Measurements from ENCODE around the gene CNOT8. TPM values are rescaled to one million over a fixed set of nuclear protein-coding genes. Genes with fewer than 3 reads are reported as not detected.
"Not testable (repeated sequence)": the region's sequence is repeated elsewhere in the genome, so short reads cannot be mapped to it uniquely, and the experiment has no call there.

Gene CNOT8
- total RNA-seq, 1 donor from 2014 or later, result 26.8 TPM

GRCh38 chr5:154896562-154897165, 38.2 kb downstream of the CNOT8 start:
- intact Hi-C loops (cut with DNase I), result no loop called here
- DNase-seq (no peak), ATAC-seq (ENCODE audit: poor library complexity) (no peak)

- intact Hi-C loops (cut with DNase I), result no loop called here
- ATAC-seq (ENCODE audit: poor library complexity), result no peak
- no peak for DNase-seq
These were observed 39.8 kb downstream of the CNOT8 start for GRCh38 chr5:154898210-154898609.

DNA sequence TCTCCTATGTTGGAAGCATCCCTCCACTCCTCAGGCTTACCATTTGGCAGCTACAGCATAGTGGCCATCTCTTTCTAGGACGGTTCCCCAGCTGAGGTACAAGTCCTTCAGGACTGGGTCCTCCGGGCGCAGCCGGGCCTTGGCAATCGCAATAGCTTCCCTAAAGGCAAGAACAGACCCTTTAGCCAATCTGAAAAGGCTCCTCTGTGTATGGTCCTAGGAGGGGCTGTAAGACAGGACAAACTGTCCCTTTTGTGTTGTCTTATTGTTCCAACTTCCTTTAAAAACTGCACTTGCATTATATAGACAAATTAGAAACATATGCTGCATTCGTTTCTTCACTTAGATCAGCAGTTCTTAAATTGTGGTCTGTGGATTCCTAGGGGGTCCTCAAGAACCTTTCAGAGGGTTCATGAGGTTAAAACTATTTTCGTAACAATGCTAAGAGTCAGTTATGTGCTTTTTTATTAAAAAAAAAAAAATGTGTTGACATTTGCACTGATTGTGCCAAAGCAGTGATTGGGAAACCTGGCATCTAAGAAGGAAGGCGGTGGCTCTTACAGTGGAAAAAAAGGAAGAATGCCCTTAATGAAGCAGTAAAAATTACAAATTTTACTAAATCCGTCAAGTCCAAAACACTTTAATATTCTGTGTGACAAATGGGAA, 40.9 kb downstream of the CNOT8 start:
- intact Hi-C loops (cut with DNase I), result no loop called here
- no peak for ATAC-seq (ENCODE audit: poor library complexity)
- no peak for DNase-seq

DNA sequence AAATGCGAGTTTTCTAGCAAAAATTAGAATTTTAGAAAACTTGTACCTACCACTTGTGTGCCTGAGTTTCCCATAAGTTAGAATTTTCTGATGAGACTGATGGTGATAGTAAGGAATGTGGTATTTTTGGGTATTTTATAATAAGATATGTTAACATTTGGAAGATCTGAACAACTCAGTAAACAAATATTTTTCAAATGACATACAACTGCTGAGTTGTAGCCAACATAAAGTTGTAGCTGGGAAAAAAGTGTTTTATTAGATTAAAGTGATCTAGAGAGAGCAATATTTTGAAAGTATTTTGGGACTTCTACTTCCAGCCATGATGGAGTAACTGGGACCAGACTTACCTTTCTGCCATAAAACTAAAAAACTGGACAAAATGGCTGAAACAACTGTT, 41.6 kb downstream of the CNOT8 start:
- ATAC-seq (ENCODE audit: poor library complexity), result no peak
- DNase-seq, result no peak
- intact Hi-C loops (cut with DNase I), result no loop called here

DNA sequence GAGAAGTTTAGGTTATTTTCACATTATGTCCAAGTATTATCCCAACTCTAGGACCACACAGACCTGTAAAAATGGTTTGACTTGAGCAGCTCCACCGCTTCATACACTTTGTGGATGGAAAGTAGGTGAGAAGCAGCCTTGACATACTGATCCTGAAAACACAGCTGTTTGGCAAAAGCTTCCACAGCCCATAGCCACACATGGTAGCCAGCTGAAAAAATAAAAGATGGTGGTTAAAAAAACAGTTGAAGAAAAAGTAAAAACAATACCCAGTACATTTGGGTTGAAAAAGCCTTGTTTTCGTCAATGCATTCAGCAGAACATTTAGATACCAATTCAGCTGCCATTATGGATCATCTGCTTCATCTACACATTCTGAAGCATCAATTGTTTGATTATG, 42.8 kb downstream of the CNOT8 start:
- ATAC-seq (ENCODE audit: poor library complexity) (no peak), DNase-seq (no peak)
- intact Hi-C loops (cut with DNase I), result no loop called here

DNA sequence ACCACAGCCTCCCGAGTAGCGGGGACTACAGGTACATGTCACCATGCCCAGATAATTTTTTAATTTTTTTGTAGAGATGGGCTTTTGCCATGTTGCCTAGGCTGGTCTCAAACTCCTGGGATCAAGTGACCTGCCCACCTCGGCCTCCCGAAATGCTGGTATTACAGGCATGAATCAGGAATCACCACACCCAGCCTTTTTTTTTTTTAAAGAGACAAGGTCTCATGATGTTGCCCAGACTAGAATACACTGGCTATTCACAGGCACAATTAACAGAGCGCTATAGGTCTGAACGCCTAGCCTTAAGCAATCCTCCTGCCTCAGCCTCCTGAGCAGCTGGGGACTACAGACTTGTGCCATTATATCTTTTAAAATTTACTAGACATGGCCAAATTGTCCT, 43.5 kb downstream of the CNOT8 start:
- ATAC-seq (ENCODE audit: poor library complexity), result no peak
- intact Hi-C loops (cut with DNase I), result no loop called here
- DNase-seq, result no peak

- intact Hi-C loops (cut with DNase I); ATAC-seq (ENCODE audit: poor library complexity); DNase-seq: not testable (repeated sequence)
These were observed 47.2 kb downstream of the CNOT8 start for GRCh38 chr5:154905601-154906000.

GRCh38 chr5:154916874-154917273, 58.4 kb downstream of the CNOT8 start:
- ATAC-seq (ENCODE audit: poor library complexity) (no peak), DNase-seq (no peak)
- intact Hi-C loops (cut with DNase I), result no loop called here

GRCh38 chr5:154917757-154918156, 59.3 kb downstream of the CNOT8 start:
- intact Hi-C loops (cut with DNase I), result no loop called here
- ATAC-seq (ENCODE audit: poor library complexity), result no peak
- no peak for DNase-seq

- intact Hi-C loops (cut with DNase I), result no loop called here
- ATAC-seq (ENCODE audit: poor library complexity), result no peak
These were observed 65.3 kb downstream of the CNOT8 start for GRCh38 chr5:154923441-154924430.

More at GRCh38 chr5:154923441-154924430, 65.3 kb downstream of the CNOT8 start:
- no peak for DNase-seq

Small RNA genes within 50 kb of the gene (microRNA-seq; reads per million reads assigned to microRNA genes)
- not detected for gene MIR378H

Other genes with a start within 250 kb of the CNOT8 start
- gene LARP1, start 103.2 kb upstream of the CNOT8 start, total RNA-seq, result 151 TPM
- gene FAXDC2, start 8.0 kb upstream of the CNOT8 start, total RNA-seq, result 24.1 TPM
- 13.7 TPM for gene GEMIN5, start 79.6 kb downstream of the CNOT8 start, total RNA-seq
- gene MRPL22, start 82.4 kb downstream of the CNOT8 start, total RNA-seq, result 75.6 TPM
- not detected for gene KIF4B, start 155.1 kb downstream of the CNOT8 start, total RNA-seq